Sigmoid colon (tissue), 7 donors: ENCODE data around the gene DGKQ. TPM values are rescaled to one million over a fixed set of nuclear protein-coding genes. Genes with fewer than 3 reads are reported as not detected.

Source experiments
- DNase-seq: peaks from one replicate; pipeline ENCODE4 v3.0.0-alpha.2; 2019
- H3K27ac ChIP-seq, 4 donors: fragments of 200-600 bp; sonication (generic); one replicate each; pipeline ENCODE4 v1.5.1; 2016 to 2019; ENCODE audit warnings: mild to moderate bottlenecking in 1 of 4
- H3K27me3 ChIP-seq, 3 donors: fragments of 200-600 bp; sonication (generic); one replicate each; pipeline ENCODE4 v1.5.1; 2019; ENCODE audit warnings: mild to moderate bottlenecking in 1 of 3
- H3K36me3 ChIP-seq, 4 donors: fragments of 200-600 bp; sonication (generic); one replicate each; pipeline ENCODE4 v1.5.1; 2016 to 2019
- H3K4me1 ChIP-seq, 4 donors: fragments of 200-600 bp; sonication (generic); one replicate each; pipeline ENCODE4 v1.5.1; 2017 to 2019
- H3K4me3 ChIP-seq, 4 donors: fragments of 200-600 bp; sonication (generic); one replicate each; pipeline ENCODE4 v1.5.1; 2017 to 2019; ENCODE audit warnings: mild to moderate bottlenecking in 2 of 4, moderate library complexity in 1 of 4
- H3K9me3 ChIP-seq, 4 donors: fragments of 200-600 bp in 3 of 4; sonication (generic) in 3 of 4; one replicate each; pipeline versions ENCODE4 v1.5.1 to v1.6.1; 2013 to 2019
- EP300 ChIP-seq, 4 donors: sonication (generic); formaldehyde crosslinking; IDR thresholded peaks; one replicate each; pipeline ENCODE4 v1.6.1; 2017; ENCODE audit warnings: antibody characterized with exemption in 4 of 4
- POLR2A ChIP-seq, 2 donors: fragments of 450-650 bp; IDR thresholded peaks; one replicate each; pipeline ENCODE4 v1.6.1; 2016; ENCODE audit warnings: antibody characterized with exemption in 2 of 2, mild to moderate bottlenecking in 2 of 2, moderate library complexity in 2 of 2
- POLR2AphosphoS5 ChIP-seq, 4 donors: sonication (generic); formaldehyde crosslinking; IDR thresholded peaks; one replicate each; pipeline ENCODE4 v1.6.1; 2017; ENCODE audit warnings: antibody characterized with exemption in 4 of 4
- WGBS, 2 donors: extraction: QIAGEN DNeasy Blood & Tissue Kit; methylation state at CpG; one replicate each; pipeline ENCODE4 v1.1.7; 2013; 5-methylcytosine and 5-hydroxymethylcytosine counted together
- intact Hi-C: fragments of 100-400 bp; cut with DNase I; formaldehyde crosslinking; loops from one replicate; pipeline ENCODE4 v1.15.1; 2023
- polyA plus RNA-seq, 3 donors: library from polyadenylated mRNA; stranded (reverse); fragments of 200-250 nt; gene quantifications; one replicate each; pipeline ENCODE4 v1.2.3, GENCODE V29; 2013
- total RNA-seq, 4 donors: library from RNA; depleted of rRNA; stranded (reverse); fragments of >200 nt; gene quantifications; one replicate each; pipeline ENCODE4 v1.1.0, GENCODE V29; 2016
- TF ChIP-seq, protein P1 (sequence below), 4 experiments: fragments of 450-650 bp in 3 of 4; fragments of 200-600 bp in 1 of 4; IDR thresholded peaks; one replicate each; pipeline ENCODE4 v1.5.1; 2016 to 2019; ENCODE audit warnings: antibody characterized with exemption in 4 of 4, mild to moderate bottlenecking in 3 of 4, moderate library complexity in 2 of 4
- donor health status: healthy with polysubstance abuse.
- donor health status: Bipolar disorder and iron deficiency.
- donor health status: healthy.

The DGKQ gene
- total and polyA plus RNA-seq, 7 donors = 3.5 to 26.2 (median 8.9) TPM

DNA sequence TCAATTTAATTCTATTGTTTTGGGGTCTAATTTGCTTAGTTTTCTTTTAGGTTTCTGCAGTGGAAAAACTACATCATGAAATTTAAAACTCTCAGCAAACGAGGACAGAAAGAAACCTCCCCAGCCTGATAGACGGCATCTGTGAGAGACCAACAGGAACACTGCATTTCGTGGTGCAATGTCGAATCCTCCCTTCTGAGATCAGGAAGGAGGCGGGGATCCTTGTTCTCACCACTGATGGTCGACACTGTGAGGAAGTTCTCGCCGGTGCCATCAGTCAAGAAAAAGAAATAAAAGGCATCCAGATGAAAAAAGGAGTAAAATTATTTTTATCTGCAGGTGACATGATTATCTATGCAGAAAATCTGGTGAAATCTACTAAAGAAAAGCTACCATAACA is 57.8 kb downstream of the DGKQ start:
- intact Hi-C loops = no loop called here
- H3K4me1 ChIP-seq = peaks cover 0 to 8% (median 2%) of the 10 kb centered on the region in 4 donors
- no peaks in the 10 kb centered on the region for H3K9me3 ChIP-seq
- no peak overlapping the region for H3K4me3 ChIP-seq
- TF ChIP-seq POLR2A (IDR thresholded peaks at IDR 0.05) (no peak), EP300 (IDR thresholded peaks at IDR 0.05) (no peak), POLR2AphosphoS5 (IDR thresholded peaks at IDR 0.05) (no peak)
- TF ChIP-seq, protein P1, sequence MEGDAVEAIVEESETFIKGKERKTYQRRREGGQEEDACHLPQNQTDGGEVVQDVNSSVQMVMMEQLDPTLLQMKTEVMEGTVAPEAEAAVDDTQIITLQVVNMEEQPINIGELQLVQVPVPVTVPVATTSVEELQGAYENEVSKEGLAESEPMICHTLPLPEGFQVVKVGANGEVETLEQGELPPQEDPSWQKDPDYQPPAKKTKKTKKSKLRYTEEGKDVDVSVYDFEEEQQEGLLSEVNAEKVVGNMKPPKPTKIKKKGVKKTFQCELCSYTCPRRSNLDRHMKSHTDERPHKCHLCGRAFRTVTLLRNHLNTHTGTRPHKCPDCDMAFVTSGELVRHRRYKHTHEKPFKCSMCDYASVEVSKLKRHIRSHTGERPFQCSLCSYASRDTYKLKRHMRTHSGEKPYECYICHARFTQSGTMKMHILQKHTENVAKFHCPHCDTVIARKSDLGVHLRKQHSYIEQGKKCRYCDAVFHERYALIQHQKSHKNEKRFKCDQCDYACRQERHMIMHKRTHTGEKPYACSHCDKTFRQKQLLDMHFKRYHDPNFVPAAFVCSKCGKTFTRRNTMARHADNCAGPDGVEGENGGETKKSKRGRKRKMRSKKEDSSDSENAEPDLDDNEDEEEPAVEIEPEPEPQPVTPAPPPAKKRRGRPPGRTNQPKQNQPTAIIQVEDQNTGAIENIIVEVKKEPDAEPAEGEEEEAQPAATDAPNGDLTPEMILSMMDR (IDR thresholded peaks at IDR 0.05) = no peak
- 35 to 73% methylated on average over 8 of the region's 8 CpGs for WGBS, 2 donors
- H3K36me3 ChIP-seq = peaks cover 9 to 29% (median 14%) of the 10 kb centered on the region in 4 donors
- DNase-seq = peak; percentile 56
- H3K27me3 ChIP-seq = no peaks in the 10 kb centered on the region
- no peak overlapping the region for H3K27ac ChIP-seq

DNA sequence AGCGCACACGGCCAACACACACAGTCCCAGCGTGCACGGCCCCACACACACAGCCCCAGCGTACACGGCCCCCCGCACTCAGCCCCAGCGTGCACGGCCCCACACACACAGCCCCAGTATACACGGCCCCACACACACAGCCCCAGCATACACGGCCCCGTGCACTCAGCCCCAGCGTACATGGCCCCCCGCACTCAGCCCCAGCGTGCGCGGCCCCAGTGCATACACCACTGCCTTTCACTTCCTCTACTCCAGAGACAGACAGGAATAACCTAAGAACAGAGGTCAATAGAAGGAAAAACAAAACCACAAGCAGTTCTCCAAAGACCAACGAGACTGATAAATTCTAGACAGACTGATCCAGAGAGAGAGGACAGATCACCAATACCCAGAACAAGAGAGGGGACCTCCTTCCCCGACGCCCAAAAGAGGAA is 58.3 kb downstream of the DGKQ start:
- DNase-seq = peak; percentile 42
- H3K4me3 ChIP-seq = no peak overlapping the region

DNA sequence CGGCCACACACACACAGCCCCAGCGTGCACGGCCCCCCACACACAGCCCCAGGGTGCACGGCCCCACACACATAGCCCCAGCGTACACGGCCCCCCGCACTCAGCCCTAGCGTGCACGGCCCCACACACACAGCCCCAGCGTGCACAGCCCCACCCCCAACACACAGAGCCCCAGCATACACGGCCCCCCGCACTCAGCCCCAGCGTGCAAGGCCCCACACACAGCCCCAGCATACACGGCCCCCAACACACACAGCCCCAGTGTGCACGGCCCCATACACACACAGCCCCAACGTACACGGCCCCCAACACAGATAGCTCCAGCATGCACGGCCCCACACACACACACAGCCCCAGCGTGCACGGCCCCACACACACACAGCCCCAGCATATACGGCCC is 58.8 kb downstream of the DGKQ start:
- Histone ChIP-seq H3K4me3 (no peak overlapping the region), H3K27ac (no peak overlapping the region), H3K27me3 (no peaks in the 10 kb centered on the region), H3K4me1 (peaks cover 0 to 7% (median 2%) of the 10 kb centered on the region in 4 donors), H3K9me3 (no peaks in the 10 kb centered on the region), H3K36me3 (peaks cover 9 to 37% (median 14%) of the 10 kb centered on the region in 4 donors)
- TF ChIP-seq POLR2AphosphoS5 (IDR thresholded peaks at IDR 0.05) = no peak
- TF ChIP-seq, protein P1 (IDR thresholded peaks at IDR 0.05) = no peak
- TF ChIP-seq POLR2A (IDR thresholded peaks at IDR 0.05) = no peak
- TF ChIP-seq EP300 (IDR thresholded peaks at IDR 0.05) = no peak
- DNase-seq = no peak
- intact Hi-C loops = no loop called here
- 87 to 93% methylated on average over 21 of the region's 21 CpGs for WGBS, 2 donors

More for the DNA sequence above, 58.3 kb downstream of the DGKQ start:
- Histone ChIP-seq H3K9me3 (no peaks in the 10 kb centered on the region), H3K27ac (no peak overlapping the region), H3K4me1 (peaks cover 0 to 7% (median 2%) of the 10 kb centered on the region in 4 donors), H3K27me3 (no peaks in the 10 kb centered on the region), H3K36me3 (peaks cover 9 to 33% (median 14%) of the 10 kb centered on the region in 4 donors)
- WGBS, 2 donors = 60 to 88% methylated on average over 20 of the region's 20 CpGs
- intact Hi-C loops = no loop called here
- TF ChIP-seq POLR2AphosphoS5 (IDR thresholded peaks at IDR 0.05) (no peak), EP300 (IDR thresholded peaks at IDR 0.05) (no peak), POLR2A (IDR thresholded peaks at IDR 0.05) (no peak)
- TF ChIP-seq, protein P1 (IDR thresholded peaks at IDR 0.05) = no peak

DNA sequence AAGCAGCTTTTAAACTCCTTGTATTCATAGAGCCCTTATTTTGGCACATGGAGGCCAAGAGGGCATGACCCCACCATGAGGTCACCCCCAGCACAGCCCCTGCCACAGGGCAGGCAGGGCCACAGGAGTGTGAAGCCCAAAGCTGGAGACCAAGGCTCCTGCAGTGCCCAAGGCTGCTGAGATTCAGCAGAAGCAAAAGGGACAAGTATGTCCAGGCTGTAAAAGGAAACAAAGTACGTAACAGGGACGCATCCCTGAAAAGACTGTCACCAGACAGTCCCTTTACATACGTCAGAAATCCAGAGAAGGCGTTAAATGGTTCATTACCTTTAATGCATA is 60.1 kb downstream of the DGKQ start:
- Histone ChIP-seq H3K4me1 (peaks cover 0 to 7% (median 2%) of the 10 kb centered on the region in 4 donors), H3K4me3 (no peak overlapping the region), H3K27me3 (no peaks in the 10 kb centered on the region), H3K36me3 (peaks cover 9 to 37% (median 14%) of the 10 kb centered on the region in 4 donors), H3K9me3 (no peaks in the 10 kb centered on the region), H3K27ac (no peak overlapping the region)
- intact Hi-C loops = no loop called here
- WGBS, 2 donors = 90 to 96% methylated on average over 4 of the region's 4 CpGs
- TF ChIP-seq POLR2AphosphoS5 (IDR thresholded peaks at IDR 0.05) (no peak), POLR2A (IDR thresholded peaks at IDR 0.05) (no peak), EP300 (IDR thresholded peaks at IDR 0.05) (no peak)
- TF ChIP-seq, protein P1 (IDR thresholded peaks at IDR 0.05) = no peak
- DNase-seq = peak; percentile 25
